ENCODE results near the gene CBLC.

Gene CBLC, protein sequence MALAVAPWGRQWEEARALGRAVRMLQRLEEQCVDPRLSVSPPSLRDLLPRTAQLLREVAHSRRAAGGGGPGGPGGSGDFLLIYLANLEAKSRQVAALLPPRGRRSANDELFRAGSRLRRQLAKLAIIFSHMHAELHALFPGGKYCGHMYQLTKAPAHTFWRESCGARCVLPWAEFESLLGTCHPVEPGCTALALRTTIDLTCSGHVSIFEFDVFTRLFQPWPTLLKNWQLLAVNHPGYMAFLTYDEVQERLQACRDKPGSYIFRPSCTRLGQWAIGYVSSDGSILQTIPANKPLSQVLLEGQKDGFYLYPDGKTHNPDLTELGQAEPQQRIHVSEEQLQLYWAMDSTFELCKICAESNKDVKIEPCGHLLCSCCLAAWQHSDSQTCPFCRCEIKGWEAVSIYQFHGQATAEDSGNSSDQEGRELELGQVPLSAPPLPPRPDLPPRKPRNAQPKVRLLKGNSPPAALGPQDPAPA

DNA sequence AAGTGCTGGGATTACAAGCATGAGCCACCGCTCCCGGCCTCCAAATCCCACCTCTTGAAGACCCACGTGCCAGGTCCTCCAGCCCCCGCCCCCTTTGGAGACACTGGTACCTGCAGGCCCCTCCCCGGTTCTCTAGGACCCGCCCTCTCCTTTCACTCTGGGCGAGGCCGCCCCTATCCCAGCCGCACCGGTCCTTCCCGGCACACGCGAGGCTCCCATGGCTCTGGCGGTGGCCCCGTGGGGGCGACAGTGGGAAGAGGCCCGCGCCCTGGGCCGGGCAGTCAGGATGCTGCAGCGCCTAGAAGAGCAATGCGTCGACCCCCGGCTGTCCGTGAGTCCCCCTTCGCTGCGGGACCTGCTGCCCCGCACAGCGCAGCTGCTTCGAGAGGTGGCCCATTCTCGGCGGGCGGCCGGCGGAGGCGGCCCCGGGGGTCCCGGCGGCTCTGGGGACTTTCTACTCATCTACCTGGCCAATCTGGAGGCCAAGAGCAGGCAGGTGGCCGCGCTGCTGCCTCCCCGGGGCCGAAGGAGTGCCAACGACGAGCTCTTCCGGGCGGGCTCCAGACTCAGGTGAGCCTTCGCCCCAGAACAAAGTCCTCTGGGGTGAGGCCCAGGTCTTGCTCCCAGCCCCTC lies at the start of gene CBLC:
Gene CBLC (plus strand): TSS at position 176 of the 633 bp plus-strand sequence. CDS start 42 bp downstream, at position 218.
- DNase-seq = no peak

DNA sequence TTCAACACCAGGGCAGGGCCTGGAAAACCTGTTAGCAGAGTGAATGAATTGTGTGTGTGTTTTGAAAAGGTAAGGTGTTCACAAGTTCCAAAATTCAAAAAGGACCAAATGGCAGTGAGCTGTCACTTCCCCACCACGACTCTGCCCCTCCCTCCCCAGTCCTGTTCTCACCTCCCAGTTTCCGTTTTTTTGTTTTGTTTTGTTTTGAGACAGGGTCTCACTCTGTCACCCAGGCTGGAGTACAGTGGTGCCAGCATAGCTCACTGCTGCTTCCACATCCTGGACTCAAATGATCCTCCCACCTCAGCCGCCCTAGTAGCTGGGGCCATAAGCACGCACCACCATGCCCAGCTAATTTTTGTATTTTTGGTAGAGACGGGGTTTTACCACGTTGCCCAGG lies 49.5 kb upstream of the CBLC start:
- no peak for DNase-seq

DNA sequence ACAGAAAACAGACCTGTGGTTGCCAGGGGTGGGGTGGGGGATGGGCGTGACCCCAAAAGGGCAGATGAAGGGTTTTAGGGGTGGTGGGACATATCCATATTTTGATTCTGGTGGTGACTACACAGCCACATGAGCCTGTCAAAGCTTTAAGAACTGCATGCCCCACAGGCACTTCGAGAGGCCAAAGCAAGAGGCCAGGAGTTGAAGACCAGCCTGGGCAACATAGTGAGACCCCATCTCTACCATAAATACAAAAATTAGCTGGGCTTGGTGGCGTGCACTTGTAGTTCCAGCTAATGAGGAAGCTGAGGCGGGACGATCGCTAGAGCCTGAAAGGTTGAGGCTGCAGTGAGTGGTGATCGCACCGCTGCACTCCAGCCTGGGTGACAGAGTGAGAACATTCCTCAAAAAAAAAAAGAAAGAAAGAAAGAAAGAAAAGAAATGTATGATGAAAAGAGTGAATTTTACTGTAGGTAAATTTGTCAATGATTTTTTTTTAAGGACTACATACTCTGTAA lies 48.1 kb upstream of the CBLC start:
- no peak for DNase-seq

DNA sequence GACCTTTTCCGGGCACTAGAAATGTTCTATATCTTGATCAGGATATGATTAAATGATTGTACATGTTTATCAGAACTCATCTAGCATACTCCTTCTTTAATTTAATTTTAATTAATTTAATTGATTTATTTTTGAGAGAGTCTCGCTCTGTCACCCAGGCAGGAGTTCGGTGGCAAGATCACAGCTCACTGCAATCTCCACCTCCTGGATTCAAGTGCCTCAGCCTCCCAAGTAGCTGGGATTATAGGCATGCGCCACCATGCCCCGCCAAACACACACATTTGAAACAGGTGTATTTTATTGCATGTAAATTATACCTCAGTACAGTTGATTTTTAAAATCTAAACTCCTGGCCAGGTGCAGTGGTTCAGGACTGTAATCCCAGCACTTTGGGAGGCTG lies 46.6 kb upstream of the CBLC start:
- DNase-seq = no peak

DNA sequence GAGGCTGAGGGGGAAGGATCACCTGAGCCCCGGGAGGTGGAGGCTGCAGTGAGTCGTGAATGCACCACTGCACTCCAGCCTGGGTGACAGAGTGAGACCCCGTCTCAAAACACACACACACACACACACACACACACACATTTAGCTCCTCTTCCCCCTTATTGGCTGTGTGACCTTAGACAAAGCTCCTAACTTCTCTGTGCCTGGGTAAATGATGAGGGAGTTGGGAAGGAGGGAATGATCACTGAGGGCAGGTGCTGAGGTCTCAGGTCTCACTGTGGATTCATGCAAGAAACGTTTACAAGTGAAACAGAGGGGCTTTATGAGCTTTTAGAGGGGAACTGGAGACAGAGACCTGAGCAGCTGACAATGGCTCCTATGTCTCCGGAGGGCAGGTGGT lies 46.1 kb upstream of the CBLC start:
- no peak for DNase-seq

DNA sequence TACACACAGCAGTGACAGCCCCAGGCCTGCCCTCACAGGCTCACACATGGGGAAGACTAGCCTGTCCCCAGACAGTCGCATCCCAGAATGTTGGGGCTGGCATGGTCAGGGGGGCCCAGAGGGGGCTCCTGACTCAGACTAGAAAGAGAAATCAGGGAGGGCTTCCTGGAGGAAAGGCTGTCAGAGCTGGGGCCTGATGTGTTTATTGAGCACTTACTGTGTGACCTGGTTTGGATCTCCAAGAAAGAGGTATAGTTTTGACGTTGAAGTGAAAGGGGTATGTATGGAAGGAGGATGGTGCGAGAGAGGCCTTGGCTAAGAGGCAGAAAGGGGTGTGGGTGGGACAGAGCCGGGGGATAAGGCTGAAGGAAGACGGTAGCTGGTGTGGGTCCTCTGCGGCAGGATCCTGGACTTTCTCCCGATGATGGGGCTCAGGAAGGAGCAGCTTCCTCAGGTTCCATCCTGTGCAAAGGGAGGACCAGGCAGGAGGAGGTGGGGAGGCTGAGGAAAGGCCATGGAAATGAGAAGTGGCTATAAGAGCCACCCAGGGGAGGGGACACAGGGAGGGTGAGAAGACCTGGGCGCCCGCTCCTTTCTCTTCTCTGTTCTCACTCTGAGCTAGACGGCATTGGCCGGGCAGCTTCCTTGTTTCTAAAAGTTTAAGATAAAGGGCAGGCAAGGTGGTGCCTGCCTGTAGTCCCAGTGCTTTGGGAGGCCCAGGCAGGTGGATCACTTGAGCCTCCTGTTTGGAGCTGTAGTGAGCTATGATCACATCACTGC lies 45.3 kb upstream of the CBLC start:
- no peak for DNase-seq

DNA sequence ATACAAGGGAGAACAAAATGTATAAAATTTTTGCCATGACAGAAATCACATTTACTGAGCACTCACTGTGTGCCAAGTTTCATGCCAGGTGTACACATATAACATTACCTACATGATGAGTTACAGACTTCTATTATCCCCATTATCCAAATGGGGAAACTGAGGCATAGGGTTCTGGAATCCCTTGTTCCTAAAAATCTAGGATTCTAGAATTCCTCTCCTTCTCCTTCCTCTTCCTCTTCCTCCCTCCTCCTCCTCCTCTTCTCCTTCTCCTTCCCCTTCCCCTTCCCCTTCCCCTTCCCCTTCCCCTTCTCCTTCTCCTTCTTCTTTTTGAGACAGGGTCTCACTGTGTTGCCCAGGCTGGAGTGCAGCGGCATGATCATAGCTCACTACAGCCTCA lies 43.3 kb upstream of the CBLC start:
- DNase-seq = no peak

DNA sequence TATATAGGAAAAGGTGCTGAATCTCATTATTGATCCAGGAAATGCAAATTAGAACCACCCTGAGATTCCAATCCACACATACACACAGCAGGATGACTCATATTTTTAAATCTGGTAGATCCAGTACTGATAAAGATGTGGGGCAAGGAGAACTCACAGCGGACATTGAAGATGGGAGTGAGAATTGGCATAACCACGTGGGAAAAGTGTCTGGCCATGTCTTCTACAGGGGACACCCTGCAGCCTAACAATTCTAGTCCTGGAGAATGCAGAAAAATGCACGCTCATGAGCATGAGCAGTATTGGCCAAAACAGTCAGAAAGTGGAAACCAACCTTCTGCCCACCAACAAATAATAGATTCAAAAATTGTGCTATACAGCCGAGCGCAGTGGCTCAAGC lies 42.7 kb upstream of the CBLC start:
- DNase-seq = peak; percentile 37

DNA sequence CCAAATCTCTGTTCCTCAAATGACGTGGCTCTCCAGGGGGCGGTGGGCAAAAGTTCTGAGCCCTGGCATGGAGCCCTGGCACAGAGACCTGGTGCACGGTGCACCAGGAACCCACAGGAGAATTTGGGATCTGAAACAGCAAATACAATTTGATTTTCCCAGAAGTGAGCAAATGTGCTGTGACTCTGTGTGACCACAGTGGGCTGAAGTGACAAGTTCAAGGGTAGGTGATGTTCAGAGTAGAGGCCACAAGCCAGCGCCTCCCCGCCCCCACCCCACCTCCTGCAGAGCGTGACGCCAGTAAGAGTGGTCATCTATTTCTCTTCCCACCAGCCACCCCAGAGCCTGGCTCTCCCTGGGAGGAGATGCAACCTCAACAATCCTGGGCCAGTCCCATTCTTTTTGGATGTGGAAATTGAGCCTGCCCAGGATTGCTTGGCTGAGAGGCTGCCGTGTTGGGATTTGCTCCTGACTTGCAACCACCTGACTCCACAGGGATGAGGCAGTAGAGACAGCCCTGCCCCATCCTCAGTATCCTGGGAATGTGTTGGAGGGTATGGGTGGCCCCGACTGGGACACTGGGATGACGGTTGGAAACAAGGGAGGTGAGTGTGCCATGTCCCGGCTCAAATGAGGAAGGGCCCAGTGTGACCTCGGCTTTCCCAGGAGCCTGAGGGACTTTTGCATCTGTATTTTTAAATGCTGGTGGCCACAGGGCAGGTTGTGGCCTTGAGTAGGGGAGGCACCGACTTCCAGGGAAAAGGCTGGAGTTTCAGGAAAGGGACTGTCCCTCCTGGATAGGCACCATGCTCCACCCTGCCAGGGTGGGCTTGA lies 40.2 kb upstream of the CBLC start:
- DNase-seq = no peak

DNA sequence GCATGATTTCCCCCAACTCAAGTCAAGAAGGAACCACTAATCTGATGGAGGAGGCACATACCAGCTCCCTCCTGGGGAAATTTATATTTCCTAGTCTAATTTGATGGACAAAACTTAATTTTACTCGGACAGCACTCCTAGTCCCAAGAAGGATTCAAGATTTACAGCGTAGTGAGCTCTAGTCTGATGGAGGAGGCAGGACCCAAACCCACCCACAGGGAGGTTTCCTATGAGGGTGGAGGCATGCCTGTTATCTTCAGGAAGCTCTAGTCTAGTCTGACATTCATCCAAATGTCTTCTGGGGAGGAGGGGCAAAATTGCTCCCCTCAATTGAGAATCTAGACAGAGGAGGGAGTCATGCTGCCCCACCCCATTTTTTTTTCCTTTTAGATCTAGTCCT lies 39.6 kb upstream of the CBLC start:
- DNase-seq = no peak

DNA sequence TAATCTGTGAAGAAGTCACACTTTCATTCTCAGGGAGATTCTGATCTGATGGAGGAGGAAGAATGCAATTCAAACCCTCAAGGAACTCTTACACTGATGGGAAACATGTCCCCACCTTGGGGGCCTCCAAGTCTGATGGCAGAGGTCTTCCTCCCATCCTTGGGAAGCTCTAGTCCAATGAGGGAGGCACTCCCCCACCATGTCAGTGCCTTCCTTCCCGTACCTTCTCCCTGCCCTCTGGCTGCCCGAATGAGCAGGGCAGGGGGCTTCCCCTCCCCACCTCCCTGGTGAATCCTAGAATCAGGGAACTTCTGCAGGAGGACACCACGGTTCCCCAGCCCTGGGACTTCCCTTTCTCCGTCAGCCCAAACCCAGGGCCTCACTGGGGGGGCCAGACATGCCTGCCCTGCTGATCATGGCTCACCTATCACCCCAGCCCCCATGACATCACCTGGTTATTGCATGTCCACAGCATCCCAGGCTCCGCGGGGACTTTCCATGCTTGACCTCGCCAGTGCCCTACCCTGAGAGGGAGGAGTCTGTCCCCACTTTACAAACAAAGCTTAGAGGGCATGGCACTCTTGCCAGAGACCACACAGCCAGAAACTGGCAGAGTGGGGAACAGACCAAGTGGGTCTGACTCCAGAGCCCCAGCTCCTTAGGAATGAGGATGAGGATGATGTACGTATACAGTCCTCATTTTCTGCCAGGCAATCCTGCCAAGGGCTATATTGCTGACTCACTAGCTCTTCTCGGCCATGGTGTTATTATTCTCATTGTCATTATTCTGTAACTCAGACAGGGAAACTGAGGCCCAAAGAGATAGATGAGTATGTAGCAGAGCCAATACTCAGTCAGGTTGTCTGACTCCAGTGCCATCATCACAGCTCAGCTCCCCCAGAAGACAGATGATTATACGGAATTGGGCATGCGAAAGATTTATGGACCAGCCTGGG lies 38.8 kb upstream of the CBLC start:
- DNase-seq = no peak

DNA sequence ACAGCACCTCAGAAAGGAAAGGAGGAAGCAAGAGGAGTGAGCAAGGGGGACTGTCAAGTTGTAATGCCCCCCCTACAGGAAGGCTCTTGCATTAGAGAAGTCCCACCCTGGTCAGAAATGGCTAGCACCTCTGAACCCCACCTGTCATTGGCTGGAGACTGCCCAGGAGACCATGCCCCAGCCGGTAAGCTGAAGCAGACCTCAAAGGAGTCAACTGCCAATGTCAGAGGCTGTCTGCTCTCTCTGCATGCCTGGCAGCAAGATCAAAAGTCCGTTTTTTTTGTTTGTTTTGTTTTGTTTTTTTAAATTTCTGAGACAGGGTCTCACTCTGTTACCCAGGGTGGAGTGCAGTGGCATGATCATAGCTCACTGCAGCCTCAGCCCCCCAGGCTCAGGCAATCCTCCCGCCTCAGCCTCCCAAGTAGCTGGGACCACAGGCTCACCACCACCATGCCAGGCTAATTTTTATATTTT lies 37.3 kb upstream of the CBLC start:
- DNase-seq = no peak

DNA sequence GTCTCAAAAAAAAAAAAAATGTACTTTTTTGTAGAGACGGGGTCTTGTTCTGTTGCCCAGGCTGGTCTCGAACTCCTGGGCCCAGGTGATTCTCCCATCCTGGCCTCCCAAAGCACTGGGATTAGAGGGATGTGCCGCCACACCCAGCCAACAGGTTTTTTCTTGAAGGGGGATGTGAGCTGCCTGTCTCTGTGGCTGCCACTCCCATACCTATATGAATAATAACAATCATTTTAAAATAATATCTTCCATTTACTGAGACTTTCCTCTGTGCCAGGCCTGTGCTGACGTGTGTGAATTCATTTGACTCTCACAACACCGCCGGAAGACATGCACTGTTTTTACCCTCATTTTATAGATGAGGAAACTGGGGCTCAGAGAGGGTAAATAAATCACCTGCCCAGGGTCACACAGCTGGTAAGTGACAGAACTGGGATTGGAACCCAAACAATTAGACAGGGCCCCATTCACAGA lies 36.4 kb upstream of the CBLC start:
- DNase-seq = no peak

DNA sequence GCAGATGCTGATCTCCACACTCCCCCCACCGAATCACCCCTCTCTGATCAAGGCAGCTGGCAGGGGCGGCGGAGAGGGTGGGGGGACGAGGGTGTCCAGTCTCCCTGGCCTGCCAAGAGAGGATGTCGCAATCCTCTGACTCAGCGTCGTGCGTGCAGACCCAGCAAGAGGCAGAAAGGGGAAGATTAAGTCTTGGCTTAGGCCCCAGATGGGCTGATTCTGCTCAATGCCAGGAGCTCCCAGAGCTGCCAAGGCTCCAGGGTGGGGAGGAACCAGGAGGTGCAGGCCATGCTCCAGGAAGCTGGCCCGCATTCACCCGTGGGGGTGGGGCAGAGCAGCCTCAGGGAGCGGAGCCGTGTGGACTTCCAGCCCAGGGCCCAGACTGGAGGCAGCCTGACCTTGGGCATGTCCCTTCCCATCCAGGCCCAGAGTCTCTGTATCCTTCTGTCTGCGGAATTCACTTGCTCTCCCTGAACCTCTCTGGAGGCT lies 35.8 kb upstream of the CBLC start:
- DNase-seq = peak; percentile 100

DNA sequence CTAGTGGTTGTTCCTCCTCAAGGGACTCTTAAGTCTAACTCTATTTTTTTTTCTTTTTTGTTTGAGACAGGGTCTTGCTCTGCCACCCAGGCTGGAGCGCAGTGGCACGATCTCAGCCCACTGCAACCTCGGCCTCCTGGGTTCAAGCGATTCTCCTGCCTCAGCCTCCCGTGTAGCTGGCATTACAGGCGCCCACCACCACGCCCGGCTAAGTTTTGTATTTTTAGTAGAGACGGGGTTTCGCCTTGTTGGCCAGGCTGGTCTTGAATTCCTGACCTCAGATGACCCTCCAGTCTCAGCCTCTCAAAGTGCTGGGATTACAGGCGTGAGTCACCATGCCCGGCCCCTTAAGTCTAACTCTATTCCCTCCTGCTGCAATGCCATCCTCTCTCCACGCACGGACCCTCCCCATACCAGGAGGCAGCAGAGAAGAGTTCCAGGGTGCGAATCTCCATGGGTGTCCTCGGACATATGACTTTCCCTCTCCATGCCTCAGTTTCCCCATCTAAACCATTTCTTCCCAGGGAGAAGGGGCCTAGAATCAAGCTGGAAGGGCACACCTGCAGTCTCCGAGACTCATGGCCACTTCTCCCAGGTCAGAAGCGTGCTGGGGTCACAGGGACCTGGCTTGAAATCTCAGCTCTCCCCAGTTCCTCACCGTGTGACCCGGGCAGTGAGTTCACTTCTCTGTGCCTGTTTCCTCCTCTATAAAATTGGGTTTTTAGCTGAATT lies 35.2 kb upstream of the CBLC start:
- peak; percentile 80 for DNase-seq

DNA sequence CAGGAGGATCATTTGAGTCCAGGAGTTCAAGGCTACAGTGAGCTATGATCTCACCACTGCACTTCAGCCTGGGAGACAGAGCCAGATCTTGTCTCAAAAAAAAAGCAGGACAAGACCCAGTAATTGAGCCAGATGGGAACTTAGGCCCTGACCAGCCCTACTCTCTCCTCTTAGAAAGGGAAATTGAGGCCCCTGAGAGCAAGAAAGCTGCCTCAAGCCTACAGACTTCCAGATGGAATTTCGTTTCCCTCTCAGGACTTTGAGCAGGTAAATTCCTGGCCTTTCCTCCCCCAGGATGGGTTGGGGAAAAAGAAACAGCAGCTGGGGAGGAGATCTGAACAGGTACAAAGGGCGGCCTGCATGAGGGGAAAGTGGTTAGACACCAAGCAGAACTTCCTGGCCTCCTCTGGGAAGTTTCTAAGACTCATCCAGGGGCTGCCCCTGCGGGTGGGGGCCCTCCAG lies 32.8 kb upstream of the CBLC start:
- no peak for DNase-seq

DNA sequence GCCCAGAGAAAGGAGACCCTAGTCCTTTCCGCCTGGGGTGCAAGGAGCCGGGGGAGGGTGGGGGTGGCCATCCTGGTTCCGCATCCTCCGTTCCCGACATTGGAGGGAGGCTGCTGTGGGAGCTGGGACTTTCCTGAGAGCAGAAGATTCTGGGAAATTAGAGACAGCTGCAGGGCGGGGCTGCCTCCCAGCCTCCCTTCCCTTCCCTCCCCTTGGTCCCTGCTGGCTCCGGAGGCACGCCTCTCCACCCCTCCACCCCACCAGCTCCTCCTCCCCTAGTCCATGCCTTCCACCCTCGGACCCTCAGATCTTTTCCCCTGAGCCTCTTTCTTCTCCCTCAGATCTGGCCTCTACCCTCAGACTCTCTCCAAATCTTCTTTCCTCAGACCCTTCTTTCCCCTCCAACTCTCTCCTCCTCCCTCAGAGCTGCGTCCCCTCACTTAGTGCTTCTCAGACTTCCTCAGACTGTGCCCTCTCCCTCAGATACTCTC lies 32.3 kb upstream of the CBLC start:
- peak; percentile 75 for DNase-seq

DNA sequence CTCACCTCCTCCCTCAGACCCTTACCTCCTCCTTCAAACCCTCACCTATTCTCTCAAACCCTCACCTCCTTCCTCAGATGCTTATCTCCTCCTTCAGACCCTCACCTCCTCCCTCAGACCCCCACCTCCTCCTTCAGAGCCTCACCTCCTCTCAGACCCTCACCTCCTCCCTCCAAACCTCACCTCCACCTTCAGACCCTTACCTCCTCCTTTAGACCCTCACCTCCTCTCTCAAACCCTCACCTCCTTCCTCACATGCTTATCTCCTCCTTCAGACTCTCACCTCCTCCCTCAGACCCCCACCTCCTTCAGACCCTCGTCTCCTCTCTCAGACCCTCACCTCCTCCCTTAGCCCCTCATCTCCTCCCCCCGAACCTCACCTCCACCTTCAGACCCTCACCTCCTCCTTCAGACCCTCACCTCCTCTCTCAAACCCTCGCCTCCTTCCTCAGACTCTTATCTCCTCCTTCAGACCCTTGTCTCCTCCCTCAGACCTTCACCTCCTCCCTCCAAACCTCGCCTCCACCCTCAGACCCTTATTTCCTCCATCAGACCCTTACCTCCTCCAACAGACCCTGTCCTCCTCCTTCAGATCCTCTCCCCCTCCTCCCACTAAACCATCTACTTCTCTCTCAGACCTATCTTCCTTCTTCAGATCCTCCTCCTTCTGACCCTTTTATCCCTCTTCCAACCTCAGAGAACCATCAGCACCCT lies 31.6 kb upstream of the CBLC start:
- DNase-seq = no peak

DNA sequence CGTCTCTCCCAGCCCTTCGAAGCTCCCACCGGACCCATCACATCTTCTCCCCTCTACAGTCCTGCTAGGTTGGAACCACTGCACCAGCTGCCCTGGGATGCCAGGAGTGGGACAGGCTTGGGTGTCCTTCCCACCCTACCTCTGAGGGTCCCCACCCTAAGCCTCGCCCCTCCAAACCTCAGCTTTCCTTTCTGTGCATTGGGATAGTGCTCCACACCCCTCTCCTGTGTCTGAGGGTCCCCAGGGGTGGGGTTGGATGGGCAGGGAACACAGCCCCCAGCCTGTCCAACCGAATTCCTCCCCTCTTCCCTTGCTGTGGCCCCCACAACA lies 31.1 kb upstream of the CBLC start:
- no peak for DNase-seq

All from EL (cell line).